ENCODE results near the gene FARS2. TPM values are rescaled to one million over a fixed set of nuclear protein-coding genes. Genes with fewer than 3 reads are reported as not detected.

Gene FARS2
- total and polyA plus RNA-seq, 2 donors (not counting 3 experiments of a cell fraction or from before 2014, with no cell fraction given): 20.2 to 20.5 TPM

DNA sequence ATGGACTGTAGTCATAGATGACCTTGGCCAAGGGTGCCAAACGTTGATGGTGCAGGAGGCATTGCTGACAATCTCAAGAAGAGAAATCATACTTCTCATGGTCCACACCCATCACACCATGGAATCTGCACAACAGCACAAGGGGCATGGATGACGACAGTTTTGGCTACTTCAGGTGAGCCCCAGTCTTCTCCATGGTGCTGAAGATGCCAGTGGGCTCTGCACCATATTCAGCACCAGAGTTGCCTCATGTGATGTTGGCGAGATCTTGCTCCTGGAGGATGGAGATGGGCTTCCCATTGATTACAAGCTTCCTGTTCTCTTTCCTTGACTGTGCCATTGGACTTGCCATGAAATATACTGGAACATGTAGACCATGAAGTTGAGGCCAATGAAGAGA is 556.6 kb downstream of the FARS2 start:
- intact Hi-C loops (cut with micrococcal nuclease) (no loop called here), dilution Hi-C loops (cut with MboI; ENCODE audit: extremely low pct_ligation_motif_present, low sequenced_read_pairs) (no loop called here)
- Histone ChIP-seq H3K27ac (ENCODE audit: insufficient read depth, low read depth, low read length) (no peak overlapping the region), H2AFZ (ENCODE audit: low read depth, low read length) (no peak overlapping the region), H3K4me2 (ENCODE audit: insufficient read depth, low read length) (no peak overlapping the region), H3K9ac (replicated peaks; ENCODE audit: extremely low read depth, insufficient read depth, low read length) (no peak overlapping the region), H3K4me3 (replicated peaks in 1 of 3; ENCODE audit: insufficient read depth in 1 of 3, low read depth in 1 of 3, low read length in 3 of 3) (no peak overlapping the region), H3K36me3 (ENCODE audit: control insufficient read depth in 2 of 2, extremely low read depth in 1 of 2, insufficient read depth in 2 of 2, low read length in 2 of 2) (no peaks in the 10 kb centered on the region), H4K20me1 (replicated peaks; ENCODE audit: control insufficient read depth, extremely low read depth, insufficient read depth, low read length) (no peaks in the 10 kb centered on the region), H3K9me1 (replicated peaks; ENCODE audit: control insufficient read depth, extremely low read depth, insufficient read depth, low read length) (no peaks in the 10 kb centered on the region), H3K79me2 (ENCODE audit: control insufficient read depth, insufficient read depth, low read length) (no peaks in the 10 kb centered on the region), H3K27me3 (ENCODE audit: control insufficient read depth in 2 of 2, insufficient read depth in 2 of 2, low read length in 2 of 2) (no peaks in the 10 kb centered on the region), H3K4me1 (ENCODE audit: control insufficient read depth, extremely low read depth, insufficient read depth, low read length) (no peaks in the 10 kb centered on the region), H3K9me3 (replicated peaks; ENCODE audit: control insufficient read depth, insufficient read depth, low read length) (no peaks in the 10 kb centered on the region)
- ChIA-PET CTCF (no interaction called here), POLR2A (no interaction called here)
- no peak for DNase-seq (ENCODE audit: low read depth, low spot score)
- no TSS peak for BruUV-seq (replicated peaks)
- no peak for FAIRE-seq
- TF ChIP-seq POLR2AphosphoS5 (IDR thresholded peaks at IDR 0.05; ENCODE audit: insufficient read depth, low read depth, low read length): no peak
- TF ChIP-seq MYC (IDR thresholded peaks at IDR 0.05; ENCODE audit: low read depth, low read length): no peak
- TF ChIP-seq, protein P1, sequence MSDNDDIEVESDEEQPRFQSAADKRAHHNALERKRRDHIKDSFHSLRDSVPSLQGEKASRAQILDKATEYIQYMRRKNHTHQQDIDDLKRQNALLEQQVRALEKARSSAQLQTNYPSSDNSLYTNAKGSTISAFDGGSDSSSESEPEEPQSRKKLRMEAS (IDR thresholded peaks at IDR 0.05; ENCODE audit: insufficient read depth, insufficient read length): no peak
- no peak for TF ChIP-seq POLR2A (IDR thresholded peaks at IDR 0.05; ENCODE audit: low read depth, low read length)
- no peak for TF ChIP-seq CTCF (IDR thresholded peaks at IDR 0.05; ENCODE audit: extremely low read depth in 1 of 2, insufficient read depth in 1 of 2, low read depth in 1 of 2, low read length in 2 of 2)
- TF ChIP-seq EZH2 (IDR thresholded peaks at IDR 0.05; ENCODE audit: borderline replicate concordance, low read depth, low read length, severe bottlenecking): no peak
- no peak for TF ChIP-seq GATA2 (IDR thresholded peaks at IDR 0.05; ENCODE audit: insufficient read depth, insufficient read length, low read depth, low read length)
- no peak for TF ChIP-seq FOS (IDR thresholded peaks at IDR 0.05; ENCODE audit: borderline replicate concordance, insufficient read depth, low read length)
- no peak for TF ChIP-seq JUN (IDR thresholded peaks at IDR 0.05; ENCODE audit: borderline replicate concordance, insufficient read depth, insufficient read length, low read depth)
